Osteoblast (primary cell): ENCODE measurements around the gene ATP10D. TPM values are rescaled to one million over a fixed set of nuclear protein-coding genes. Genes with fewer than 3 reads are reported as not detected.
"Not testable (repeated sequence)": the region's sequence is repeated elsewhere in the genome, so short reads cannot be mapped to it uniquely, and the experiment has no call there.

Source experiments
- DNase-seq: peaks from one replicate; pipeline ENCODE4 v3.0.0; 2011; ENCODE audit warnings: low spot score, mixed read lengths; ENCODE audit not compliant: insufficient read length; ENCODE audit errors: missing footprints
- H2AFZ ChIP-seq: 2 replicates; pipeline ENCODE4 v1.6.0; 2011; ENCODE audit warnings: mild to moderate bottlenecking, low read length
- H3K27ac ChIP-seq: 2 replicates; pipeline ENCODE4 v1.5.1; 2011; ENCODE audit warnings: mild to moderate bottlenecking, low read depth, low read length, moderate library complexity
- H3K27me3 ChIP-seq: 2 replicates; pipeline ENCODE4 v1.6.0; 2012; ENCODE audit warnings: mild to moderate bottlenecking, control low read depth, inconsistent platforms, low read length, moderate library complexity; ENCODE audit not compliant: insufficient read depth
- H3K36me3 ChIP-seq: 2 replicates; pipeline ENCODE4 v1.5.1; 2011; ENCODE audit warnings: mild to moderate bottlenecking, low read length, control low read depth, moderate library complexity; ENCODE audit not compliant: insufficient read depth
- H3K4me1 ChIP-seq: 2 replicates; pipeline ENCODE4 v1.5.1; 2011; ENCODE audit warnings: mild to moderate bottlenecking, low read length, control low read depth, moderate library complexity; ENCODE audit not compliant: insufficient read depth
- H3K4me2 ChIP-seq: 2 replicates; pipeline ENCODE4 v1.6.0; 2011; ENCODE audit warnings: mild to moderate bottlenecking, low read length; ENCODE audit not compliant: insufficient read depth
- H3K4me3 ChIP-seq: fragments of 200-600 bp; sonication (generic); 3 replicates; pipeline ENCODE4 v1.5.1; 2012; ENCODE audit warnings: mild to moderate bottlenecking, low read length, inconsistent platforms; ENCODE audit not compliant: insufficient read depth
- H3K79me2 ChIP-seq: 2 replicates; pipeline ENCODE4 v1.6.0; 2012; ENCODE audit warnings: mild to moderate bottlenecking, low read length, control low read depth, inconsistent platforms; ENCODE audit not compliant: insufficient read depth
- H3K9me3 ChIP-seq: 2 replicates; pipeline ENCODE4 v1.5.1; 2011; ENCODE audit warnings: low read depth, low read length, control low read depth
- H4K20me1 ChIP-seq: 2 replicates; pipeline ENCODE4 v1.6.0; 2012; ENCODE audit warnings: mild to moderate bottlenecking, low read length, control low read depth; ENCODE audit not compliant: insufficient read depth
- total RNA-seq: library from RNA; depleted of rRNA; stranded (reverse); fragments of >200 nt; gene quantifications from 2 replicates; pipeline ENCODE4 v1.2.3, GENCODE V29; 2012
- TF ChIP-seq, protein P1 (sequence below): IDR thresholded peaks from 2 replicates; pipeline ENCODE4 v1.5.1; 2011; ENCODE audit warnings: mild to moderate bottlenecking, low read depth, low read length, moderate library complexity; ENCODE audit errors: extremely low read depth

The ATP10D gene
- total RNA-seq, 1 donor, result 51.8 TPM

DNA sequence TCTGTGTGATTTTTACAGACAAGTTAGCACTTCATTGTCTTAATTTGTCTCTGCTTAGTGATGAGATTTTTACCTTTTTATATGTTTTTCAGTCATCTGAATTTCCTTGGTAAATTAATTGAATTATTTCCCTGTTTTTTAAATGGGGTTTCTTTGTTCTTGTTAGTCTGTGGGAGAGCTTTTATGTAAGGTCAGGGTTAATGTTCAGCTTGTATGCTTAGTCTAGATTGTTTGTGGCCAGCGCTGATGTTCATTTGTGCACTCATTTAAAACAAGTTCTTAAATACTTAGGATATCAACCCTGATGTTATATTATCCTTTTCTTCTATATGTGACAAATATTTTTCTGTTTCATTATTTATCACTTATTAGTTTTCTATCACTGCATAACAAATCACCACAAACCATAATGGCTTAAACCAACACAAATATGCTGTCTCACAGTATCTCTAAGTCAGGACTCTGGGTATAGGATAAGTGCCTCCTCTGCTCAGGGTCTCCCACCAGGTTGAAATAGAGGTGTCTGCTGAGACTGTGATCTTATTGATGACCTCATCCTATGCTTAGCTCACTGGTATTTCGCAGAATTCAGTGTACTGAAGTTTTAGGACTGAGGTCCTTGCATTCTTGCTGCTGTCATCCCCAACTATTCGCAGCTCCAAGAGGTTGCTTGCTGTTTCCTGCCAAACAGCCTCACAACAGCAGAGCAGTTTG, 53.2 kb downstream of the ATP10D start:
- Histone ChIP-seq H3K4me2 (no peak overlapping the region), H3K27me3 (no peaks in the 10 kb centered on the region), H3K9me3 (no peaks in the 10 kb centered on the region), H3K27ac (peak overlapping the region; percentile 18), H3K4me3 (no peak overlapping the region), H2AFZ (no peak overlapping the region), H3K79me2 (no peaks in the 10 kb centered on the region), H4K20me1 (no peaks in the 10 kb centered on the region), H3K36me3 (peaks cover 35% of the 10 kb centered on the region), H3K4me1 (peaks cover 15% of the 10 kb centered on the region)
- DNase-seq, result no peak
- TF ChIP-seq, protein P1, sequence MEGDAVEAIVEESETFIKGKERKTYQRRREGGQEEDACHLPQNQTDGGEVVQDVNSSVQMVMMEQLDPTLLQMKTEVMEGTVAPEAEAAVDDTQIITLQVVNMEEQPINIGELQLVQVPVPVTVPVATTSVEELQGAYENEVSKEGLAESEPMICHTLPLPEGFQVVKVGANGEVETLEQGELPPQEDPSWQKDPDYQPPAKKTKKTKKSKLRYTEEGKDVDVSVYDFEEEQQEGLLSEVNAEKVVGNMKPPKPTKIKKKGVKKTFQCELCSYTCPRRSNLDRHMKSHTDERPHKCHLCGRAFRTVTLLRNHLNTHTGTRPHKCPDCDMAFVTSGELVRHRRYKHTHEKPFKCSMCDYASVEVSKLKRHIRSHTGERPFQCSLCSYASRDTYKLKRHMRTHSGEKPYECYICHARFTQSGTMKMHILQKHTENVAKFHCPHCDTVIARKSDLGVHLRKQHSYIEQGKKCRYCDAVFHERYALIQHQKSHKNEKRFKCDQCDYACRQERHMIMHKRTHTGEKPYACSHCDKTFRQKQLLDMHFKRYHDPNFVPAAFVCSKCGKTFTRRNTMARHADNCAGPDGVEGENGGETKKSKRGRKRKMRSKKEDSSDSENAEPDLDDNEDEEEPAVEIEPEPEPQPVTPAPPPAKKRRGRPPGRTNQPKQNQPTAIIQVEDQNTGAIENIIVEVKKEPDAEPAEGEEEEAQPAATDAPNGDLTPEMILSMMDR, result no peak

DNA sequence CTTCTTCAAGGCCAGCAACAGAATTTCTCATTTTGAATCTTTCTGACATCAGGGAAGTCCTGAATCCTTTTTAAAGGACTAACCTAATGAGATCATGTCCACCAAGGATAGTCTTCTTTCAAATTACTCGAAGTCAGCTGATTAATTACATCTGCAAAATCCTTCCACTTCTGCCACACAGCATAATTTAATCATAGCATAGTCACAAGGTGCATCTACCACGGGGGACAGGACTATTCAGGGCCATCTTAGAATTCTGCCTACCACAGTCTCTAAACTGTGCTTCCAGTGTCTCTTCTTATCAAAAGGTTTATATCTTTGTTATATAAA, 53.7 kb downstream of the ATP10D start:
- H3K4me3 ChIP-seq, result no peak overlapping the region
- no peaks in the 10 kb centered on the region for H4K20me1 ChIP-seq
- H3K4me2 ChIP-seq, result no peak overlapping the region
- no peaks in the 10 kb centered on the region for H3K9me3 ChIP-seq
- peak overlapping the region; percentile 7 for H3K27ac ChIP-seq
- H3K27me3 ChIP-seq, result no peaks in the 10 kb centered on the region
- peaks cover 35% of the 10 kb centered on the region for H3K36me3 ChIP-seq
- H3K79me2 ChIP-seq, result no peaks in the 10 kb centered on the region
- no peak for DNase-seq
- no peak overlapping the region for H2AFZ ChIP-seq
- TF ChIP-seq, protein P1, result no peak
- H3K4me1 ChIP-seq, result peaks cover 19% of the 10 kb centered on the region

DNA sequence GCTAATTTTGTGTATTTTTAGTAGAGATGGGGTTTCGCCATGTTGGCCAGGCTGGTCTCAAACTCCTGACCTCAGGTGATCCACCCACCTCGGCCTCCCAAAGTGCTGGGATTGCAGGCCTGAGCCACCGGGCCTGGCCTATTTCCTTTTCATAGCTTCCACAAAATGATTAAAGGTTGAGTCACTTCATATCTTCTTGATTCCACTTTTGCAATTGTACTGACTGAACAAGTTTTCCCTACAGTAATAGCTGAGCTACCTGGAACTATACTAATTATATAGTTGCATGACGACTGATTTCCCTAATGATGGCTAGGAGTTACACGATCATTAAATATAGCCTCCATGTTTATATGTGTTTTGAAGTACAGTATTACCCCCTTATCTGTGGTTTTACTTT, 57.6 kb downstream of the ATP10D start:
- not testable (repeated sequence) for H3K4me2 ChIP-seq

GRCh38 chr4:47543331-47543730, 58.3 kb downstream of the ATP10D start:
- H3K4me2 ChIP-seq, result peak overlapping the region; percentile 25
- no peak overlapping the region for H3K27ac ChIP-seq
- H3K27me3 ChIP-seq, result no peaks in the 10 kb centered on the region
- no peaks in the 10 kb centered on the region for H3K79me2 ChIP-seq
- H3K9me3 ChIP-seq, result no peaks in the 10 kb centered on the region
- H3K4me1 ChIP-seq, result peaks cover 15% of the 10 kb centered on the region
- TF ChIP-seq, protein P1, result no peak
- H4K20me1 ChIP-seq, result no peaks in the 10 kb centered on the region
- DNase-seq, result no peak
- H2AFZ ChIP-seq, result no peak overlapping the region
- H3K36me3 ChIP-seq, result peaks cover 31% of the 10 kb centered on the region
- no peak overlapping the region for H3K4me3 ChIP-seq

More for the DNA sequence above, 57.6 kb downstream of the ATP10D start:
- not testable (repeated sequence) for H3K9me3 ChIP-seq, H3K27me3 ChIP-seq, H3K4me3 ChIP-seq, H4K20me1 ChIP-seq, H2AFZ ChIP-seq, DNase-seq, H3K27ac ChIP-seq, H3K79me2 ChIP-seq
- peaks cover 29% of the 10 kb centered on the region for H3K36me3 ChIP-seq
- H3K4me1 ChIP-seq, result peaks cover 16% of the 10 kb centered on the region

GRCh38 chr4:47550357-47550756, 65.3 kb downstream of the ATP10D start:
- not testable (repeated sequence) for DNase-seq, H2AFZ ChIP-seq, H3K27ac ChIP-seq, H4K20me1 ChIP-seq, H3K4me2 ChIP-seq, H3K27me3 ChIP-seq, H3K79me2 ChIP-seq, H3K9me3 ChIP-seq, H3K4me3 ChIP-seq
- H3K36me3 ChIP-seq, result peaks cover 50% of the 10 kb centered on the region
- peaks cover 13% of the 10 kb centered on the region for H3K4me1 ChIP-seq
